Muscle layer of colon (tissue), 2 donors: Measurements from ENCODE around the gene PSMD5.

Experiments used
- H3K27ac ChIP-seq: one replicate; pipeline ENCODE4 v1.7.0; 2013; ENCODE audit warnings: low read depth, mild to moderate bottlenecking, low read length, moderate library complexity
- H3K27me3 ChIP-seq, 2 donors: one replicate each; pipeline ENCODE4 v1.7.0; 2013; ENCODE audit warnings: low read length in 2 of 2, mild to moderate bottlenecking in 2 of 2; ENCODE audit not compliant: insufficient read depth in 2 of 2, control insufficient read depth in 1 of 2
- H3K36me3 ChIP-seq: one replicate; pipeline ENCODE4 v1.7.0; 2013; ENCODE audit warnings: mild to moderate bottlenecking, low read length; ENCODE audit not compliant: insufficient read depth
- H3K4me1 ChIP-seq: one replicate; pipeline ENCODE4 v1.7.0; 2013; ENCODE audit warnings: mild to moderate bottlenecking, low read length; ENCODE audit not compliant: insufficient read depth
- H3K4me3 ChIP-seq, 2 donors: one replicate each; pipeline ENCODE4 v1.7.0; 2013; ENCODE audit warnings: low read length in 2 of 2, low read depth in 1 of 2, mild to moderate bottlenecking in 1 of 2, moderate library complexity in 1 of 2
- H3K9ac ChIP-seq: one replicate; pipeline ENCODE4 v1.7.0; 2013; ENCODE audit warnings: low read length
- H3K9me3 ChIP-seq: one replicate; pipeline ENCODE4 v1.7.0; 2013; ENCODE audit warnings: mild to moderate bottlenecking, low read length
- donor health status: abdominal sarcoma.
- donor health status: Adenocarcinoma of cecum.

PSMD5 gene

DNA sequence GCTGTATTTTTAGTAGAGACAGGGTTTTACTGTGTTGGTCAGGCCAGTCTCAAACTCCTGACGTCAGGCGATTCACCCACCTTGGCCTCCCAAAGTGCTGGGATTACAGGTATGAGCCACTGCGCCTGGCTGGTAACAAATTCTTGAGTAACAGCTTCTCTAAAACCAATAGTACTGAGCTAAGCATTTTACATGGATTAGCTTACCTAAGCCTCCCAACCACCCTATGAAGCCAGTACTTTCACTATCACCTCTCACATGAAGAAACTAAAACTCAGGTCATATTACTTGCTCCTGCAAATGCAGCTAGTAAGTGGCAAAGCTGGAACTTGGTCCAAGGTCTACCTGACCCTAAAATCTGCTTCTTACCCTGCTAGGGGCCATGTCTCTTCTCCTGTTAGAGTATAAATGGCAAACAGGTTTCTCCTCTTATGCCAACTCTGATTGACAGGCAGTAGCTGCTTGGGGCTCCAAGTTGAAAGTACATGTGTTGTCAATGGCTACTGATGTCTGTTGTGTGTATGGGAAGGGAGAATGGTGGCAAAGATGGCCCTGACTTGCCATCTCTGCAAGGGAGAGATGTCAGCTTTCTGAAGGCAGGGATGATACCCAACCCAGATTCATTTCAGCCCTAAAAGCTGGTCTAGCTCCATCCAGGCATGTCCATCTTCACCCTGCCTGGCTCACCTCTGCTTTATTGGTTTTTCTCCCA, 30.2 kb upstream of the PSMD5 start:
- H3K27ac ChIP-seq, result no peak overlapping the region
- H3K36me3 ChIP-seq, result no peaks in the 10 kb centered on the region
- no peak overlapping the region for H3K9ac ChIP-seq
- H3K4me1 ChIP-seq, result peaks cover 11% of the 10 kb centered on the region
- no peaks in the 10 kb centered on the region for H3K27me3 ChIP-seq
- H3K9me3 ChIP-seq, result no peaks in the 10 kb centered on the region
- no peak overlapping the region for H3K4me3 ChIP-seq

- Histone ChIP-seq H3K27ac (no peak overlapping the region), H3K9ac (no peak overlapping the region), H3K36me3 (peaks cover 8% of the 10 kb centered on the region)
Observed at GRCh38 chr9:120870206-120870605, 27.5 kb upstream of the PSMD5 start.

GRCh38 chr9:120869726-120870125, 27.0 kb upstream of the PSMD5 start:
- Histone ChIP-seq H3K36me3 (peaks cover 8% of the 10 kb centered on the region), H3K4me1 (peaks cover 7% of the 10 kb centered on the region), H3K4me3 (peak overlapping the region in 1 of 2 donors; percentile 59), H3K9ac (no peak overlapping the region), H3K27me3 (no peaks in the 10 kb centered on the region), H3K27ac (peak overlapping the region; percentile 79), H3K9me3 (no peaks in the 10 kb centered on the region)

More at GRCh38 chr9:120870206-120870605, 27.5 kb upstream of the PSMD5 start:
- Histone ChIP-seq H3K9me3 (no peaks in the 10 kb centered on the region), H3K4me1 (peaks cover 7% of the 10 kb centered on the region), H3K4me3 (no peak overlapping the region), H3K27me3 (no peaks in the 10 kb centered on the region)

DNA sequence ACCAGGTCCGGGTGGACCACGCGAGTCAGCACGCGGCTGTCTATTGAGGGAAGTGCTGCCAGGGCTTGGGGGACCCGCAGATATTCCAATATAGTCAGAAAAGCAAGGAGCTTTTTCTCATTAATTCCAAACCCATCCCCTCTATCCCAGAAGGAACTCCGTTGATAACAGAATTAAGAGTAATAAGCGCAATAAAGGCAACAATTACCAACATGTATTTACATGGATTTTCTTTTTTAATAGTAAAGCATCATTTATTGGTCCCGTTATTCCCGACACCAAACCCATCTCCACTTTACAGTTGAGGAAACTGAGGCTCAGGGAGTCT, 26.6 kb upstream of the PSMD5 start:
- peak overlapping the region; percentile 59 to 82 for H3K4me3 ChIP-seq
- peaks cover 7% of the 10 kb centered on the region for H3K4me1 ChIP-seq
- H3K27me3 ChIP-seq, result no peaks in the 10 kb centered on the region
- H3K9ac ChIP-seq, result peak overlapping the region; percentile 22
- H3K9me3 ChIP-seq, result no peaks in the 10 kb centered on the region
- peaks cover 8% of the 10 kb centered on the region for H3K36me3 ChIP-seq
- H3K27ac ChIP-seq, result peak overlapping the region; percentile 79

DNA sequence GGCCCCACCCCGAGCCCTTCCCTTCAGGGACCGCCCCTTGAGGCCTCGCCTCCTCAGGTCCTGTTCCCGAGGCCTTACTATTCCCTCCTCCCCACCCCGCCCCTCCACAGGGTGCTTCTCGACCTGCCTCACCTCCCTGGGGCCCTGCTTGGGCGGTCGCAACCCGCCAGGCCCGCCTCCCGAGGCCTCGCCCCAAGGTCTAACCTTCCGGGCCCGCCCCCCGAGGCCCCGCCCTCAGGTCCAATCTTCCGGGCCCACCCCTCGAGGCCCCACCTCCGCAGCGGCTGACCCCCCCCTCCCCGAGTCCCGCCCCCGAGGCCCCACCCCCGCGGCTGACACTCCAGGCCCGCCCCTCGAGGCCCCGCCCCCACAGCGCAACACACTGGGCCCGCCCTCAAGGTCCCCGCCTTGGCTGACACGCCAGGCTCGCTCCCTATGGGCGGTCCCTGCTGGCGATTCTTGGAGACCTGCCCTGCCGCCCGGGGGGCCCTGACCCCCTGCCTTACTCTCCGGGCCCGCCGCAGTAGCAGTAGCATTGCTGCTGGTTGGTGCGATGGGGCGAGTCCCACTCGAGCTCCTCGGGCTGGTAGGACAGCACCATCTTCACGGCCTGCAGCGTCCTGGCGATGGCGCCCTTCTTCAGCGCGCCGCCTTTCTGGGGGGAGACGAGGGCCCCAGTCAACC, 26.1 kb upstream of the PSMD5 start:
- H3K27me3 ChIP-seq, result no peaks in the 10 kb centered on the region
- peaks cover 13% of the 10 kb centered on the region for H3K36me3 ChIP-seq
- no peaks in the 10 kb centered on the region for H3K9me3 ChIP-seq
- peak overlapping the region; percentile 42 for H3K9ac ChIP-seq
- peaks cover 7% of the 10 kb centered on the region for H3K4me1 ChIP-seq
- peak overlapping the region; percentile 79 for H3K27ac ChIP-seq
- peak overlapping the region; percentile 59 to 82 for H3K4me3 ChIP-seq

GRCh38 chr9:120868339-120868675, 25.6 kb upstream of the PSMD5 start:
- peak overlapping the region; percentile 42 for H3K9ac ChIP-seq
- peak overlapping the region; percentile 67 for H3K27ac ChIP-seq
- no peaks in the 10 kb centered on the region for H3K27me3 ChIP-seq
- H3K9me3 ChIP-seq, result no peaks in the 10 kb centered on the region
- peak overlapping the region; percentile 41 to 51 for H3K4me3 ChIP-seq
- H3K4me1 ChIP-seq, result peaks cover 7% of the 10 kb centered on the region
- peaks cover 18% of the 10 kb centered on the region for H3K36me3 ChIP-seq

GRCh38 chr9:120867676-120868338, 25.1 kb upstream of the PSMD5 start:
- Histone ChIP-seq H3K36me3 (peaks cover 23% of the 10 kb centered on the region), H3K4me1 (peaks cover 7% of the 10 kb centered on the region), H3K27ac (peak overlapping the region; percentile 67), H3K9ac (peak overlapping the region; percentile 42), H3K4me3 (peak overlapping the region in 1 of 2 donors; percentile 51), H3K27me3 (no peaks in the 10 kb centered on the region), H3K9me3 (no peaks in the 10 kb centered on the region)

DNA sequence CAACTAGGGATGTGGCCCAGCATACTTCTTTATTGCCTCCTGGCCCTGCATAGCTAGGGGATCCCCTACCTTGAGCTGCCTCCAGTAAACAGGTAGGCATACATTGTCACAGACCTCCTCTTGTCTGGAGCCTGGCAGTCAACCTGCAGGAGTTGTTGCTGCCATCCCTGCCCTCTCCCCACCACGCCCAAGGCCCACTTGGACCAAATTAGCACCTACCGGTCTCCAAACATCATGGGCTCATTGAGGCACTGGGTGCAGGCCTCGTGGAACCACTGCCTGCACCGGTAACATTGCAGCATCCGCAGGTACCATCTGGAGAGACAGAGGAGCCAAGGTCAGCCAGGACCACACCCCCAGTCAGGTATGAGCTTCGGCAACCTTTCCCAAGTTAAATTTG, 23.9 kb upstream of the PSMD5 start:
- H3K9me3 ChIP-seq, result no peaks in the 10 kb centered on the region
- peaks cover 34% of the 10 kb centered on the region for H3K36me3 ChIP-seq
- peaks cover 7% of the 10 kb centered on the region for H3K4me1 ChIP-seq
- no peaks in the 10 kb centered on the region for H3K27me3 ChIP-seq
- no peak overlapping the region for H3K9ac ChIP-seq
- no peak overlapping the region for H3K27ac ChIP-seq
- H3K4me3 ChIP-seq, result no peak overlapping the region

GRCh38 chr9:120865809-120866208, 23.1 kb upstream of the PSMD5 start:
- H3K4me3 ChIP-seq, result no peak overlapping the region
- H3K9ac ChIP-seq, result no peak overlapping the region
- H3K27ac ChIP-seq, result no peak overlapping the region
- H3K36me3 ChIP-seq, result peaks cover 42% of the 10 kb centered on the region
- no peaks in the 10 kb centered on the region for H3K27me3 ChIP-seq
- peaks cover 7% of the 10 kb centered on the region for H3K4me1 ChIP-seq
- no peaks in the 10 kb centered on the region for H3K9me3 ChIP-seq

- Histone ChIP-seq H3K27ac (no peak overlapping the region), H3K4me1 (peaks cover 7% of the 10 kb centered on the region), H3K9ac (no peak overlapping the region), H3K27me3 (no peaks in the 10 kb centered on the region), H3K4me3 (no peak overlapping the region), H3K9me3 (no peaks in the 10 kb centered on the region), H3K36me3 (peaks cover 49% of the 10 kb centered on the region)
Observed at GRCh38 chr9:120865176-120865575, 22.5 kb upstream of the PSMD5 start.

DNA sequence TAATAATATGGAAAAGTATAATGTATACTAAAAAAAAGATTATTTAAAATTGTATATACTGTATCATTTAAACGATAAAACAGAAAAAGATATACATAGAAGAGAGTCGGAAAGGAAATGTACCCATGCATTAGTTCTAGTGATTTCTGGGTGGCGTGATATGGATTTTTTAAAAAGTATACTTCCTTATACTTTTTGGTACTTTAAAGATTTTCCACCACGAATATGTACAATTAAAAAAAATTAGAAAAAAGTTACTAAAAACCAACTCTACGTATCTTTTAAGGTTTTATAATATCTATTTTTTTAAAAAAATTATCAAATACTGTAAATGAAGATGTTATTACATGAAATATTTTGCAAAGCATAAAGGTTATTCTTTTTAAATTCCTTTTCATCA, 22.0 kb upstream of the PSMD5 start:
- Histone ChIP-seq H3K4me1 (peaks cover 7% of the 10 kb centered on the region), H3K27ac (no peak overlapping the region), H3K27me3 (no peaks in the 10 kb centered on the region), H3K36me3 (peaks cover 49% of the 10 kb centered on the region), H3K4me3 (no peak overlapping the region), H3K9ac (no peak overlapping the region), H3K9me3 (no peaks in the 10 kb centered on the region)
